H9 (cell line): ENCODE data around the gene TICRR. TPM values are rescaled to one million over a fixed set of nuclear protein-coding genes. Genes with fewer than 3 reads are reported as not detected.
A peak's percentile ranks its signal among the peaks of the same experiment; 100 is the strongest.

Experiments
- DNase-seq: peaks from one replicate; pipeline ENCODE4 v3.0.0-alpha.2; 2017
- H2AFZ ChIP-seq: one replicate; pipeline ENCODE4 v1.6.1; 2013; ENCODE audit warnings: mild to moderate bottlenecking, low read length, control low read depth, moderate library complexity
- H2AK5ac ChIP-seq: 2 replicates; pipeline ENCODE4 v1.6.1; 2013; ENCODE audit warnings: low read length, control low read depth, mixed read lengths; ENCODE audit not compliant: insufficient read length
- H2BK120ac ChIP-seq: one replicate; pipeline ENCODE4 v1.6.1; 2013; ENCODE audit warnings: low read depth, mild to moderate bottlenecking, low read length, control low read depth, inconsistent platforms; ENCODE audit not compliant: poor library complexity, severe bottlenecking
- H2BK12ac ChIP-seq: 2 replicates; pipeline ENCODE4 v1.6.1; 2013; ENCODE audit warnings: low read length, control low read depth, mixed read lengths, low read depth; ENCODE audit not compliant: insufficient read length
- H2BK15ac ChIP-seq: 2 replicates; pipeline ENCODE4 v1.6.1; 2013; ENCODE audit warnings: low read depth, low read length, control low read depth
- H2BK20ac ChIP-seq: one replicate; pipeline ENCODE4 v1.6.1; 2013; ENCODE audit warnings: low read depth, mild to moderate bottlenecking, low read length, control low read depth, inconsistent platforms; ENCODE audit not compliant: poor library complexity, severe bottlenecking
- H2BK5ac ChIP-seq: 2 replicates; pipeline ENCODE4 v1.6.1; 2013; ENCODE audit warnings: low read length, control low read depth, mixed read lengths; ENCODE audit not compliant: insufficient read length
- H3K14ac ChIP-seq: 2 replicates; pipeline ENCODE4 v1.6.1; 2013; ENCODE audit warnings: low read length, control low read depth; ENCODE audit not compliant: insufficient read depth
- H3K18ac ChIP-seq: 2 replicates; pipeline ENCODE4 v1.6.1; 2013; ENCODE audit warnings: low read depth, mild to moderate bottlenecking, mixed read lengths, low read length, control low read depth; ENCODE audit not compliant: insufficient read length
- H3K23ac ChIP-seq: 2 replicates; pipeline ENCODE4 v1.6.1; 2013; ENCODE audit warnings: low read length, control low read depth, mixed read lengths, low read depth; ENCODE audit not compliant: insufficient read length
- H3K23me2 ChIP-seq: 2 replicates; pipeline ENCODE4 v1.6.1; 2013; ENCODE audit warnings: low read depth, mild to moderate bottlenecking, mixed read lengths, low read length, control low read depth; ENCODE audit not compliant: insufficient read length, poor library complexity, severe bottlenecking
- H3K27ac ChIP-seq: 2 replicates; pipeline ENCODE4 v1.5.1; 2013; ENCODE audit warnings: low read length, control low read depth, mixed read lengths, low read depth; ENCODE audit not compliant: insufficient read length
- H3K27me3 ChIP-seq: 2 replicates; pipeline ENCODE4 v1.6.1; 2013; ENCODE audit warnings: low read length, control low read depth, inconsistent platforms; ENCODE audit not compliant: insufficient read depth
- H3K4ac ChIP-seq: 2 replicates; pipeline ENCODE4 v1.6.1; 2013; ENCODE audit warnings: low read depth, mild to moderate bottlenecking, control low read depth, inconsistent platforms, low read length, moderate library complexity
- H3K4me1 ChIP-seq: 2 replicates; pipeline ENCODE4 v1.6.1; 2013; ENCODE audit warnings: low read length, control low read depth, inconsistent platforms; ENCODE audit not compliant: insufficient read depth
- H3K4me2 ChIP-seq: 2 replicates; pipeline ENCODE4 v1.6.1; 2013; ENCODE audit warnings: low read length, control low read depth, mixed read lengths; ENCODE audit not compliant: insufficient read length, insufficient read depth
- H3K56ac ChIP-seq: 2 replicates; pipeline ENCODE4 v1.6.1; 2013; ENCODE audit warnings: low read depth, mild to moderate bottlenecking, mixed read lengths, low read length, control low read depth; ENCODE audit not compliant: insufficient read length
- H3K79me1 ChIP-seq: 2 replicates; pipeline ENCODE4 v1.6.1; 2013; ENCODE audit warnings: low read depth, mild to moderate bottlenecking, moderate library complexity, low read length, control low read depth, inconsistent platforms; ENCODE audit not compliant: insufficient read depth, poor library complexity, severe bottlenecking
- H3K79me2 ChIP-seq: 2 replicates; pipeline ENCODE4 v1.6.1; 2013; ENCODE audit warnings: low read length, control low read depth, inconsistent platforms; ENCODE audit not compliant: insufficient read depth
- H3K9ac ChIP-seq: 2 replicates; pipeline ENCODE4 v1.6.1; 2013; ENCODE audit warnings: low read length, control low read depth, mixed read lengths; ENCODE audit not compliant: insufficient read length; ENCODE audit errors: extremely low read depth
- H3K9me3 ChIP-seq: one replicate; pipeline ENCODE4 v1.6.1; 2013; ENCODE audit warnings: low read depth, low read length, inconsistent platforms; ENCODE audit not compliant: control insufficient read depth
- H3T11ph ChIP-seq: one replicate; pipeline ENCODE4 v1.6.1; 2013; ENCODE audit warnings: mild to moderate bottlenecking, low read length, control low read depth, inconsistent platforms
- H4K20me1 ChIP-seq: one replicate; pipeline ENCODE4 v1.6.1; 2013; ENCODE audit not compliant: control insufficient read depth, insufficient read length, insufficient read depth
- H4K5ac ChIP-seq: 2 replicates; pipeline ENCODE4 v1.6.1; 2013; ENCODE audit warnings: low read depth, mild to moderate bottlenecking, mixed read lengths, low read length, control low read depth; ENCODE audit not compliant: insufficient read length
- H4K8ac ChIP-seq: replicated peaks from 2 replicates; pipeline ENCODE4 v1.6.1; 2013; ENCODE audit warnings: low read length, control low read depth, mixed read lengths, low read depth; ENCODE audit not compliant: insufficient read length
- H4K91ac ChIP-seq: 2 replicates; pipeline ENCODE4 v1.6.1; 2013; ENCODE audit warnings: low read depth, mild to moderate bottlenecking, moderate library complexity, mixed read lengths, low read length, control low read depth; ENCODE audit not compliant: insufficient read length
- H3K27ac Mint-ChIP-seq, 3 experiments: 2 replicates in 2 of 3; 3 replicates in 1 of 3; pipeline ENCODE4 v1.8.0; 2020 to 2021; ENCODE audit warnings: mixed read lengths in 3 of 3, mild to moderate bottlenecking in 1 of 3, moderate library complexity in 1 of 3
- H3K27me3 Mint-ChIP-seq: 2 replicates; pipeline ENCODE4 v1.8.0; 2021; ENCODE audit warnings: low read depth, mild to moderate bottlenecking, moderate library complexity, mixed read lengths
- H3K36me3 Mint-ChIP-seq, 3 experiments: 2 replicates in 2 of 3; 3 replicates in 1 of 3; pipeline ENCODE4 v1.8.0; 2020 to 2021; ENCODE audit warnings: low read depth in 3 of 3, mixed read lengths in 3 of 3; ENCODE audit not compliant: insufficient read depth in 1 of 3
- H3K4me1 Mint-ChIP-seq, 2 experiments: 2 replicates each; pipeline ENCODE4 v1.8.0; 2020; ENCODE audit warnings: mixed read lengths in 2 of 2
- H3K4me3 Mint-ChIP-seq, 2 experiments: 2 replicates in 1 of 2; 3 replicates in 1 of 2; pipeline ENCODE4 v1.8.0; 2020 to 2021; ENCODE audit warnings: mild to moderate bottlenecking in 2 of 2, mixed read lengths in 2 of 2, moderate library complexity in 1 of 2
- H3K9me3 Mint-ChIP-seq, 2 experiments: 2 replicates in 1 of 2; 3 replicates in 1 of 2; pipeline ENCODE4 v1.8.0; 2020; ENCODE audit warnings: mild to moderate bottlenecking in 2 of 2, mixed read lengths in 2 of 2, moderate library complexity in 1 of 2
- WGBS: extraction: QIAGEN DNeasy Blood & Tissue Kit; methylation state at CpG from one replicate; pipeline ENCODE4 v1.1.7; 2013; ENCODE audit warnings: missing lambda C conversion rate, low lambda C conversion rate, mixed read lengths; ENCODE audit not compliant: insufficient read length; ENCODE audit errors: extremely low coverage; 5-methylcytosine and 5-hydroxymethylcytosine counted together
- total RNA-seq: library from RNA; stranded (reverse); gene quantifications from 2 replicates; pipeline ENCODE4 v1.2.1, GENCODE V29; 2021
- TF ChIP-seq, protein P1 (sequence below): fragments of 200-600 bp; sonication (generic); conservative IDR thresholded peaks from 3 replicates; pipeline ENCODE4 v1.8.0; 2021; ENCODE audit warnings: antibody characterized with exemption, mild to moderate bottlenecking

Gene TICRR
- total RNA-seq, 1 experiment from 2014 or later, result 26.0 TPM

DNA sequence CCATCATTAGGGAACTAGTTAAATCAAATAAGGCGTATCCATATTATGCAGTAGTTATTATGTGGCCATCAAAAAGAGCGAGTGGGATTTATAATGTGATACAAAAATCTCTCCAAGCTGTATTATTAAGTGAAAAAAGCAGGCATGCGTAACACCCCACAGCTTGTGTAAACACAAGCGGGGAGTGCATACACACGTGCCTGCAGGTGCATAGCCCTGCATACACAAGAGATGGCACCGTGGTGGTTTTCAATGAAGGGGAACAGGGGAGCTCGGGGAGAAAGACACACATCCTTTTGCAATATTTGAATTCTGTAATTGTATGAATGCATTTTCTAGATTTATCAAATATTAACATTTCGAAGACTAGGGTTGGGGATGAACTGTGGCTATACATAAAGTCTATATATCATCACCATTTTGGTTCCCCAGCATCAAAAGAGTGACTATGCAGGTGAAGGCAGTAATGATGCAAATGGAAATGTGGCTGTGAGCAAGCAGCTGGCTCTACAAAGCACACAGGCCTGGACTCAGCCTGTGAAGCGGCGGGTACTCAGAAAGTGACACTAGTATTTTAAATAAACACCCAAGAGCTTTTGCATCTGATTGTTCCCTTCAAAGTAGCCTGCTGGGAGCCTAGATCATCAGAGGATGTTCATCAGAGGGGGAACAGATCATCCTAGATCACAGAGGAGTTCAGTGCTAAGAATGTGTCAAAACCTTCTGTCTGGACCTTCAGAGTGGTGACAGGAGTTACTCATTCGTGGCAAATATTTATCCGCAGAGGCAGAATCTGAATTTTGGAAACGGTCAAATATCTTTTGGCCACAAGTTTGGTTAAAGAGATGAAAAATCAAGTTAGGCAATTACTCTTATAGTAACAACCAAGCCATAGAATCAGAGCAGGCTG is 89.4 kb downstream of the TICRR start:
- Histone ChIP-seq H3K4me1 (no peaks in the 10 kb centered on the region), H4K8ac (no peak overlapping the region), H4K20me1 (no peaks in the 10 kb centered on the region), H3K79me1 (no peaks in the 10 kb centered on the region), H2BK12ac (no peak overlapping the region), H3K79me2 (no peaks in the 10 kb centered on the region), H4K91ac (no peak overlapping the region), H3K9me3 (no peaks in the 10 kb centered on the region), H2AFZ (no peak overlapping the region), H2BK5ac (no peak overlapping the region), H3K27me3 (no peaks in the 10 kb centered on the region; the same call in 1 of the 2 replicates), H2BK120ac (no peak overlapping the region), H2BK15ac (no peak overlapping the region), H3K18ac (no peak overlapping the region), H3K23ac (no peak overlapping the region), H3K23me2 (no peaks in the 10 kb centered on the region), H3K56ac (no peak overlapping the region), H4K5ac (no peak overlapping the region), H2BK20ac (no peak overlapping the region), H3K4me2 (no peak overlapping the region), H3K27ac (no peak overlapping the region), H3K4ac (no peak overlapping the region), H3T11ph (no peak overlapping the region), H3K14ac (no peak overlapping the region), H2AK5ac (no peak overlapping the region), H3K9ac (no peak overlapping the region)
- TF ChIP-seq, protein P1, sequence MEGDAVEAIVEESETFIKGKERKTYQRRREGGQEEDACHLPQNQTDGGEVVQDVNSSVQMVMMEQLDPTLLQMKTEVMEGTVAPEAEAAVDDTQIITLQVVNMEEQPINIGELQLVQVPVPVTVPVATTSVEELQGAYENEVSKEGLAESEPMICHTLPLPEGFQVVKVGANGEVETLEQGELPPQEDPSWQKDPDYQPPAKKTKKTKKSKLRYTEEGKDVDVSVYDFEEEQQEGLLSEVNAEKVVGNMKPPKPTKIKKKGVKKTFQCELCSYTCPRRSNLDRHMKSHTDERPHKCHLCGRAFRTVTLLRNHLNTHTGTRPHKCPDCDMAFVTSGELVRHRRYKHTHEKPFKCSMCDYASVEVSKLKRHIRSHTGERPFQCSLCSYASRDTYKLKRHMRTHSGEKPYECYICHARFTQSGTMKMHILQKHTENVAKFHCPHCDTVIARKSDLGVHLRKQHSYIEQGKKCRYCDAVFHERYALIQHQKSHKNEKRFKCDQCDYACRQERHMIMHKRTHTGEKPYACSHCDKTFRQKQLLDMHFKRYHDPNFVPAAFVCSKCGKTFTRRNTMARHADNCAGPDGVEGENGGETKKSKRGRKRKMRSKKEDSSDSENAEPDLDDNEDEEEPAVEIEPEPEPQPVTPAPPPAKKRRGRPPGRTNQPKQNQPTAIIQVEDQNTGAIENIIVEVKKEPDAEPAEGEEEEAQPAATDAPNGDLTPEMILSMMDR, result no peak
- Mint-ChIP-seq H3K27ac (no peak overlapping the region), H3K36me3 (no peaks in the 10 kb centered on the region; a peak in 1 of 7 replicates), H3K27me3 (peaks cover 47% of the 10 kb centered on the region), H3K4me3 (peak overlapping the region; percentile 48 to 73), H3K4me1 (peaks cover 9 to 20% of the 10 kb centered on the region in 2 experiments), H3K9me3 (no peaks in the 10 kb centered on the region)
- no CpG with 5 or more reads among the region's 13 CpGs for WGBS
- no peak for DNase-seq
